Measurements from ENCODE around the gene TMEM50B.

DNA sequence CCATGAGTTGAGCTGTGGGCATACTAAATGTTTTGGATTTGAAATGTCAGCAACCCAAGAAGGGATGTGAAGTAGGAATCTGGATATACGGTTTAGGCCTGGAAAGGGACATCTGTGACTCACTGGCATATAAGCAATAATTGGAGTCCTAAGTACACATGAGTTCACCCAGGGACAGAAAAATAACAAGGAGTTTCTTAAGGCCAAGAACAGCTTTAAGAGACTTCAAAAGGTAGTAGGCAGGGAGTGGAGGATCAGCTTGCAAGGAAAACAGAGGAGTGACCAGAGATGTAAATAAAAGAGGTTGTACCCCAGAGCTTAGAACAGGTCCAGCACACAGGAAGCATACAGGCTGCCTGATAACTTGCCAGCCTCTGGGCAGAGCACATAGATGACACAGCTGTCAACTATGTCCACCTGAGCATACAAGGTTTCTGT is 28.1 kb downstream of the TMEM50B start:
- TF ChIP-seq CTCF (IDR thresholded peaks at IDR 0.05) (no peak), POLR2A (IDR thresholded peaks at IDR 0.05) (no peak), EP300 (IDR thresholded peaks at IDR 0.05) (no peak)

Measured in tibial nerve (tissue), 4 donors.